Measurements from ENCODE around the gene ZNF500. TPM values are rescaled to one million over a fixed set of nuclear protein-coding genes. Genes with fewer than 3 reads are reported as not detected.

The ZNF500 gene
- total and polyA plus RNA-seq, 10 of the 15 experiments (the other 5 are each of a cell fraction or from before 2014, with no cell fraction given), result 0.99 to 13.1 (median 5.5) TPM

- ChIA-PET SMC1A (ENCODE audit: uncharacterized antibody, unreplicated experiment) (no interaction called here), RAD21 (ENCODE audit: unreplicated experiment) (interaction anchor here (1.2 kb wide), 1 partner anchor 18 kb away, joined by 3 read pairs; no protein-coding TSS in a partner anchor), POLR2A (interaction anchor here (1.6 kb wide), 1 partner anchor 16 kb away, joined by 4 read pairs; the partner anchor contains the start of gene DNAAF8), CTCF (no interaction called here)
- Histone ChIP-seq H3K36me3 (ENCODE audit: control insufficient read depth in 2 of 2, insufficient read depth in 2 of 2, low read length in 1 of 2) (peaks cover 7 to 17% of the 10 kb centered on the region in 2 experiments), H3K9me3 (replicated peaks; ENCODE audit: control insufficient read depth, insufficient read depth, low read length) (peaks cover 3% of the 10 kb centered on the region; the same call in 1 of the 3 replicates), H4K20me1 (ENCODE audit: control insufficient read depth, insufficient read depth) (no peaks in the 10 kb centered on the region), H3K4me2 (ENCODE audit: control insufficient read depth, insufficient read depth) (no peak overlapping the region), H3K9ac (ENCODE audit: control insufficient read depth, insufficient read depth, low read length) (no peak overlapping the region), H2AFZ (ENCODE audit: control insufficient read depth, low read depth, low read length) (no peak overlapping the region), H3K27ac (ENCODE audit: control insufficient read depth, insufficient read depth) (no peak overlapping the region), H3K27me3 (replicated peaks in 1 of 2; ENCODE audit: control insufficient read depth in 2 of 2, insufficient read depth in 2 of 2, low read length in 1 of 2) (no peaks in the 10 kb centered on the region), H3K4me1 (ENCODE audit: control insufficient read depth, insufficient read depth, low read length) (peaks cover 12% of the 10 kb centered on the region), H3K4me3 (no peak overlapping the region), H3K79me2 (ENCODE audit: control insufficient read depth, insufficient read depth, low read length) (no peaks in the 10 kb centered on the region)
- DNase-seq (ENCODE audit: low read depth, low spot score) (no peak), FAIRE-seq (no peak), ATAC-seq (no peak)
- intact Hi-C loops (cut with micrococcal nuclease; ENCODE audit: unreplicated experiment), result no loop called here
- BruUV-seq (replicated peaks), result no TSS peak
- in situ Hi-C loops (cut with MboI), result no loop called here
- WGBS (ENCODE audit: insufficient coverage, insufficient replicate concordance, low lambda C conversion rate, missing lambda C conversion rate), result 95% methylated on average over 8 of the region's 8 CpGs
- TF ChIP-seq ESRRA (IDR thresholded peaks at IDR 0.05; ENCODE audit: low read length) (no peak), SREBF2 (IDR thresholded peaks at IDR 0.05; ENCODE audit: low read length) (no peak), RBBP5 (conservative IDR thresholded peaks at IDR 0.05) (no peak), CHD4 (IDR thresholded peaks at IDR 0.05) (no peak), MLLT1 (IDR thresholded peaks at IDR 0.05) (no peak), TAF1 (IDR thresholded peaks at IDR 0.05; ENCODE audit: borderline replicate concordance, low read depth, low read length) (no peak), E2F8 (IDR thresholded peaks at IDR 0.05; ENCODE audit: low read depth, partially characterized antibody) (no peak), ETV6 (conservative IDR thresholded peaks at IDR 0.05 in 1 of 2, IDR thresholded peaks at IDR 0.05 in 1 of 2; ENCODE audit: borderline replicate concordance in 1 of 2, low read depth in 1 of 2) (no peak), TCF7 (IDR thresholded peaks at IDR 0.05; ENCODE audit: borderline replicate concordance) (no peak), LARP7 (IDR thresholded peaks at IDR 0.05) (no peak), ZZZ3 (IDR thresholded peaks at IDR 0.05; ENCODE audit: control insufficient read depth, insufficient read length, low read depth) (no peak), RAD21 (IDR thresholded peaks at IDR 0.05; ENCODE audit: insufficient read depth, low read depth, low read length) (no peak), CBX3 (IDR thresholded peaks at IDR 0.05; ENCODE audit: borderline replicate concordance, low read depth) (no peak)
- TF ChIP-seq, protein P1, sequence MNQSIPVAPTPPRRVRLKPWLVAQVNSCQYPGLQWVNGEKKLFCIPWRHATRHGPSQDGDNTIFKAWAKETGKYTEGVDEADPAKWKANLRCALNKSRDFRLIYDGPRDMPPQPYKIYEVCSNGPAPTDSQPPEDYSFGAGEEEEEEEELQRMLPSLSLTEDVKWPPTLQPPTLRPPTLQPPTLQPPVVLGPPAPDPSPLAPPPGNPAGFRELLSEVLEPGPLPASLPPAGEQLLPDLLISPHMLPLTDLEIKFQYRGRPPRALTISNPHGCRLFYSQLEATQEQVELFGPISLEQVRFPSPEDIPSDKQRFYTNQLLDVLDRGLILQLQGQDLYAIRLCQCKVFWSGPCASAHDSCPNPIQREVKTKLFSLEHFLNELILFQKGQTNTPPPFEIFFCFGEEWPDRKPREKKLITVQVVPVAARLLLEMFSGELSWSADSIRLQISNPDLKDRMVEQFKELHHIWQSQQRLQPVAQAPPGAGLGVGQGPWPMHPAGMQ (IDR thresholded peaks at IDR 0.05; ENCODE audit: borderline replicate concordance), result no peak
- TF ChIP-seq, protein P2, sequence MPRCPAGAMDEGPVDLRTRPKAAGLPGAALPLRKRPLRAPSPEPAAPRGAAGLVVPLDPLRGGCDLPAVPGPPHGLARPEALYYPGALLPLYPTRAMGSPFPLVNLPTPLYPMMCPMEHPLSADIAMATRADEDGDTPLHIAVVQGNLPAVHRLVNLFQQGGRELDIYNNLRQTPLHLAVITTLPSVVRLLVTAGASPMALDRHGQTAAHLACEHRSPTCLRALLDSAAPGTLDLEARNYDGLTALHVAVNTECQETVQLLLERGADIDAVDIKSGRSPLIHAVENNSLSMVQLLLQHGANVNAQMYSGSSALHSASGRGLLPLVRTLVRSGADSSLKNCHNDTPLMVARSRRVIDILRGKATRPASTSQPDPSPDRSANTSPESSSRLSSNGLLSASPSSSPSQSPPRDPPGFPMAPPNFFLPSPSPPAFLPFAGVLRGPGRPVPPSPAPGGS (IDR thresholded peaks at IDR 0.05; ENCODE audit: borderline replicate concordance, insufficient read depth, low read depth, low read length, poor library complexity, severe bottlenecking), result no peak
Observed at GRCh38 chr16:4750896-4751295, 16.1 kb downstream of the ZNF500 start.
